ENCODE data around the gene ARHGEF18. TPM values are rescaled to one million over a fixed set of nuclear protein-coding genes. Genes with fewer than 3 reads are reported as not detected.
"Not testable (repeated sequence)": the region's sequence is repeated elsewhere in the genome, so short reads cannot be mapped to it uniquely, and the experiment has no call there.

ARHGEF18 gene
- total RNA-seq: 10 to 100 TPM in 3 of 4 donors, 1 to 10 TPM in 1; 9.4 to 13.3 (median 11.8) TPM
- polyA plus RNA-seq: 7.6 TPM
- long read RNA-seq, donor 1, partial matches to known transcripts: 4 of 17 reads
- long read RNA-seq, donor 1, other reads (novel, unspliced or antisense): 13 of 17 reads
- long read RNA-seq, donor 2, partial matches to known transcripts: 3 of 4 reads
- long read RNA-seq, donor 2, other reads (novel, unspliced or antisense): 1 of 4 reads
- long read RNA-seq, donor 3, full-length matches to known transcripts: 2 of 39 reads
- long read RNA-seq, donor 3, partial matches to known transcripts: 29 of 39 reads
- long read RNA-seq, donor 3, other reads (novel, unspliced or antisense): 8 of 39 reads
- long read RNA-seq, donor 4, partial matches to known transcripts: 8 of 10 reads
- long read RNA-seq, donor 4, other reads (novel, unspliced or antisense): 2 of 10 reads

- H3K4me3 ChIP-seq (ENCODE audit: low read length): no peak within 1 kb of the TSS
- DNase-seq (peak; percentile 19 to 63 (median 59)), ATAC-seq (peak; percentile 49 to 62)
- H3K27me3 ChIP-seq (ENCODE audit: control insufficient read depth, insufficient read depth): no peaks in the 10 kb centered on the region
- H3K4me1 ChIP-seq (ENCODE audit: control insufficient read depth, insufficient read depth, low read length): no peaks in the 10 kb centered on the region
- whole genome bisulfite sequencing: 73% methylated on average over 13 of the region's 13 CpGs
- H3K27ac ChIP-seq (ENCODE audit: low read length): no peak within 1 kb of the TSS
- H3K9me3 ChIP-seq (ENCODE audit: control insufficient read depth, low read length): no peaks in the 10 kb centered on the region
- intact Hi-C loops (cut with DNase I): loop anchor here in 1 of 4 donors (10.0 kb wide), 1 partner anchor 204 kb away; no protein-coding TSS in a partner anchor
These were observed at the start of gene ARHGEF18 for GRCh38 chr19:7348587-7349230. ARHGEF18 (plus strand) TSS chr19:7348937; CDS start chr19:7362891, 13,954 bp downstream.

- ATAC-seq (no peak), DNase-seq (no peak)
- Histone ChIP-seq H3K4me3 (ENCODE audit: low read length) (no peak overlapping the region), H3K27ac (ENCODE audit: low read length) (no peak overlapping the region), H3K27me3 (ENCODE audit: control insufficient read depth, insufficient read depth) (no peaks in the 10 kb centered on the region), H3K4me1 (ENCODE audit: control insufficient read depth, insufficient read depth, low read length) (no peaks in the 10 kb centered on the region), H3K9me3 (ENCODE audit: control insufficient read depth, low read length) (no peaks in the 10 kb centered on the region)
- WGBS: 81% methylated on average over 5 of the region's 5 CpGs
- intact Hi-C loops (cut with DNase I): no loop called here
These were observed 47.2 kb upstream of the ARHGEF18 start for GRCh38 chr19:7301525-7301924.

- intact Hi-C loops (cut with DNase I): no loop called here
- no peaks in the 10 kb centered on the region for H3K4me1 ChIP-seq (ENCODE audit: control insufficient read depth, insufficient read depth, low read length)
- H3K9me3 ChIP-seq (ENCODE audit: control insufficient read depth, low read length): no peaks in the 10 kb centered on the region
- no peak overlapping the region for H3K4me3 ChIP-seq (ENCODE audit: low read length)
- H3K27ac ChIP-seq (ENCODE audit: low read length): no peak overlapping the region
- 78% methylated on average over 4 of the region's 4 CpGs for WGBS
- H3K27me3 ChIP-seq (ENCODE audit: control insufficient read depth, insufficient read depth): no peaks in the 10 kb centered on the region
- no peak for DNase-seq
- no peak for ATAC-seq
These were observed 45.3 kb upstream of the ARHGEF18 start for GRCh38 chr19:7303470-7303869.

- Histone ChIP-seq H3K27ac (ENCODE audit: low read length) (no peak overlapping the region), H3K4me1 (ENCODE audit: control insufficient read depth, insufficient read depth, low read length) (no peaks in the 10 kb centered on the region), H3K27me3 (ENCODE audit: control insufficient read depth, insufficient read depth) (no peaks in the 10 kb centered on the region), H3K9me3 (ENCODE audit: control insufficient read depth, low read length) (no peaks in the 10 kb centered on the region), H3K4me3 (ENCODE audit: low read length) (no peak overlapping the region)
- intact Hi-C loops (cut with DNase I): no loop called here
- ATAC-seq (no peak), DNase-seq (peak in 2 of 3 donors; percentile 22 to 32)
- WGBS: 56% methylated on average over 9 of the region's 9 CpGs
These were observed 44.5 kb upstream of the ARHGEF18 start for GRCh38 chr19:7304200-7304599.

GRCh38 chr19:7307590-7308218 is 41.0 kb upstream of the ARHGEF18 start:
- DNase-seq (no peak), ATAC-seq (no peak)
- Histone ChIP-seq H3K4me3 (ENCODE audit: low read length) (no peak overlapping the region), H3K27ac (ENCODE audit: low read length) (no peak overlapping the region), H3K27me3 (ENCODE audit: control insufficient read depth, insufficient read depth) (no peaks in the 10 kb centered on the region), H3K4me1 (ENCODE audit: control insufficient read depth, insufficient read depth, low read length) (no peaks in the 10 kb centered on the region), H3K9me3 (ENCODE audit: control insufficient read depth, low read length) (no peaks in the 10 kb centered on the region)
- 87% methylated on average over 7 of the region's 7 CpGs for WGBS
- intact Hi-C loops (cut with DNase I): no loop called here

- H3K27ac ChIP-seq (ENCODE audit: low read length); H3K4me1 ChIP-seq (ENCODE audit: control insufficient read depth, insufficient read depth, low read length); H3K27me3 ChIP-seq (ENCODE audit: control insufficient read depth, insufficient read depth); H3K9me3 ChIP-seq (ENCODE audit: control insufficient read depth, low read length); ATAC-seq; DNase-seq; intact Hi-C loops (cut with DNase I); H3K4me3 ChIP-seq (ENCODE audit: low read length): not testable (repeated sequence)
- WGBS: 84% methylated on average over 9 of the region's 9 CpGs
These were observed 40.4 kb upstream of the ARHGEF18 start for GRCh38 chr19:7308327-7308726.

GRCh38 chr19:7311911-7312310 is 36.8 kb upstream of the ARHGEF18 start:
- Histone ChIP-seq H3K4me1 (ENCODE audit: control insufficient read depth, insufficient read depth, low read length) (no peaks in the 10 kb centered on the region), H3K27me3 (ENCODE audit: control insufficient read depth, insufficient read depth) (no peaks in the 10 kb centered on the region), H3K9me3 (ENCODE audit: control insufficient read depth, low read length) (no peaks in the 10 kb centered on the region), H3K4me3 (ENCODE audit: low read length) (no peak overlapping the region), H3K27ac (ENCODE audit: low read length) (no peak overlapping the region)
- ATAC-seq (no peak), DNase-seq (no peak)
- intact Hi-C loops (cut with DNase I): no loop called here
- WGBS: 96% methylated on average over 12 of the region's 12 CpGs

GRCh38 chr19:7312816-7313215 is 35.9 kb upstream of the ARHGEF18 start:
- no peak overlapping the region for H3K4me3 ChIP-seq (ENCODE audit: low read length)
- H3K4me1 ChIP-seq (ENCODE audit: control insufficient read depth, insufficient read depth, low read length): no peaks in the 10 kb centered on the region
- no peaks in the 10 kb centered on the region for H3K27me3 ChIP-seq (ENCODE audit: control insufficient read depth, insufficient read depth)
- intact Hi-C loops (cut with DNase I): no loop called here
- no peaks in the 10 kb centered on the region for H3K9me3 ChIP-seq (ENCODE audit: control insufficient read depth, low read length)
- 61% methylated on average over 7 of the region's 7 CpGs for WGBS
- H3K27ac ChIP-seq (ENCODE audit: low read length): no peak overlapping the region
- ATAC-seq (peak; percentile 55 to 78), DNase-seq (no peak)

- no peak overlapping the region for H3K27ac ChIP-seq (ENCODE audit: low read length)
- WGBS: 46% methylated on average over 2 of the region's 2 CpGs
- DNase-seq (no peak), ATAC-seq (no peak)
- intact Hi-C loops (cut with DNase I): no loop called here
- H3K9me3 ChIP-seq (ENCODE audit: control insufficient read depth, low read length): no peaks in the 10 kb centered on the region
- no peaks in the 10 kb centered on the region for H3K27me3 ChIP-seq (ENCODE audit: control insufficient read depth, insufficient read depth)
- peaks cover 3% of the 10 kb centered on the region for H3K4me1 ChIP-seq (ENCODE audit: control insufficient read depth, insufficient read depth, low read length)
- no peak overlapping the region for H3K4me3 ChIP-seq (ENCODE audit: low read length)
These were observed 30.6 kb upstream of the ARHGEF18 start for GRCh38 chr19:7318176-7318575.

- no peaks in the 10 kb centered on the region for H3K9me3 ChIP-seq (ENCODE audit: control insufficient read depth, low read length)
- ATAC-seq (no peak), DNase-seq (no peak)
- no peak overlapping the region for H3K27ac ChIP-seq (ENCODE audit: low read length)
- H3K4me3 ChIP-seq (ENCODE audit: low read length): no peak overlapping the region
- intact Hi-C loops (cut with DNase I): no loop called here
- no peaks in the 10 kb centered on the region for H3K27me3 ChIP-seq (ENCODE audit: control insufficient read depth, insufficient read depth)
- H3K4me1 ChIP-seq (ENCODE audit: control insufficient read depth, insufficient read depth, low read length): no peaks in the 10 kb centered on the region
- WGBS: 81% methylated on average over 10 of the region's 10 CpGs
These were observed 22.4 kb upstream of the ARHGEF18 start for GRCh38 chr19:7326105-7326877.
